Erythroblast (primary cell): Measurements from ENCODE around the gene SLX4.
"Not testable (repeated sequence)": the region's sequence is repeated elsewhere in the genome, so short reads cannot be mapped to it uniquely, and the experiment has no call there.

ENCODE experiments used
- GATA1 ChIP-seq: IDR thresholded peaks from 2 replicates; pipeline ENCODE4 v1.6.1; 2011; ENCODE audit warnings: low read depth, mild to moderate bottlenecking, control low read depth, low read length, moderate library complexity
- POLR2A ChIP-seq: IDR thresholded peaks from 2 replicates; pipeline ENCODE4 v1.6.1; 2011; ENCODE audit warnings: mild to moderate bottlenecking, low read length

DNA sequence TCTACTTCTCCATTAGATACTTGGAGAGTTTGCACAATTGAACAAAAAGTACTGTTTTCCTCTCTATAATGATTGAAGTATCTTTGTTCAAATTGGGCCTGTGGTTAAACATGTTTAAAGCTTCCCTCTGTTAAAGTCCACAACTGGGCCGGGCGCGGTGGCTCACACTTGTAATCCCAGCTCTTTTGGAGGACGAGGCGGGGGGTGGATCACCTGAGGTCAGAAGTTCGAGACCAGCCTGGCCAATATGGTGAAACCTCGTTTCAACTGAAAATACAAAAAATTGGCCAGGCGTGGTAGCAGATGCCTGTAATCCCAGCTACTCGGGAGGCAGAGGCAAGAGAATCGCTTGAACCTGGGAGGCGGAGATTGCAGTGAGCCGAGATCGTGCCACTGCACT is 2.4 kb downstream of the SLX4 start:
- TF ChIP-seq POLR2A, GATA1: not testable (repeated sequence)
